DND-41 (cell line): ENCODE data around the gene RIPK4.

Source experiments
- EZH2 ChIP-seq: IDR thresholded peaks from 3 replicates; pipeline ENCODE4 v1.6.1; 2012; ENCODE audit warnings: borderline replicate concordance, low read depth, mild to moderate bottlenecking, moderate library complexity, low read length, inconsistent platforms; ENCODE audit not compliant: severe bottlenecking
- TF ChIP-seq, protein P1 (sequence below): IDR thresholded peaks from 2 replicates; pipeline ENCODE4 v1.5.1; 2012; ENCODE audit warnings: borderline replicate concordance, low read length, moderate library complexity, mild to moderate bottlenecking; ENCODE audit not compliant: poor library complexity, severe bottlenecking; ENCODE audit errors: extremely low read depth

GRCh38 chr21:41760411-41760810, 6.4 kb downstream of the RIPK4 start:
- TF ChIP-seq, protein P1, sequence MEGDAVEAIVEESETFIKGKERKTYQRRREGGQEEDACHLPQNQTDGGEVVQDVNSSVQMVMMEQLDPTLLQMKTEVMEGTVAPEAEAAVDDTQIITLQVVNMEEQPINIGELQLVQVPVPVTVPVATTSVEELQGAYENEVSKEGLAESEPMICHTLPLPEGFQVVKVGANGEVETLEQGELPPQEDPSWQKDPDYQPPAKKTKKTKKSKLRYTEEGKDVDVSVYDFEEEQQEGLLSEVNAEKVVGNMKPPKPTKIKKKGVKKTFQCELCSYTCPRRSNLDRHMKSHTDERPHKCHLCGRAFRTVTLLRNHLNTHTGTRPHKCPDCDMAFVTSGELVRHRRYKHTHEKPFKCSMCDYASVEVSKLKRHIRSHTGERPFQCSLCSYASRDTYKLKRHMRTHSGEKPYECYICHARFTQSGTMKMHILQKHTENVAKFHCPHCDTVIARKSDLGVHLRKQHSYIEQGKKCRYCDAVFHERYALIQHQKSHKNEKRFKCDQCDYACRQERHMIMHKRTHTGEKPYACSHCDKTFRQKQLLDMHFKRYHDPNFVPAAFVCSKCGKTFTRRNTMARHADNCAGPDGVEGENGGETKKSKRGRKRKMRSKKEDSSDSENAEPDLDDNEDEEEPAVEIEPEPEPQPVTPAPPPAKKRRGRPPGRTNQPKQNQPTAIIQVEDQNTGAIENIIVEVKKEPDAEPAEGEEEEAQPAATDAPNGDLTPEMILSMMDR: no peak
- TF ChIP-seq EZH2: no peak
